ENCODE results near the gene FNIP1.

DNA sequence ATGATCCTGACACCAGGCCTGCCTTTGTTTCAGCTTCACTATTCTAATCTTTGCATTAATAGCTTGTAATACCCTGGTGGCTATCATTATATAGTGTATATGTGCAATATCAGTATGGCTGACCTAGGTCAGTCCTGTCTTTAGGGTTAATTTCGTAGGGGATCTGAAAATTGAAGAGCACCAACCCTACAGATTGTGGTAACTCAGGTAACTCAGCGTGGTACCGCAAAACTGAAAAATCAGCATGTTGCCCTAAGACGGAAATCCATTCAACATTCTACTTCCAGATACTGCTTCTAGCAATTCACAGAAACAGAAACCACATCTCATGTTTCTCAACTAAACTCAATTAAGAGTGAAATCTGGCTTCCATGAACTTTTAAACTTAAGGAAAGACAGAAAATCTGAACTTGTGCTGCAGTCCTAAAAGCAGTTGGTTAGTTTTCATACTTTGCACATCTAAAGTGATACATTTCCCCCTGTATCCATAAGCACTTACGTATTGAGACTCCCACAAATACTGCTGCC, 78.3 kb downstream of the FNIP1 start:
- TF ChIP-seq POLR2AphosphoS5 (IDR thresholded peaks at IDR 0.05; ENCODE audit: borderline replicate concordance, low read depth, low read length) (no peak), EZH2 (IDR thresholded peaks at IDR 0.05) (no peak), FOXP2 (optimal IDR thresholded peaks at IDR 0.05; ENCODE audit: control extremely low read depth, extremely low read length, insufficient read depth) (no peak)
